Measurements from ENCODE around the gene GAL.

- TF ChIP-seq EZH2 (IDR thresholded peaks at IDR 0.05; ENCODE audit: borderline replicate concordance, low read length), result no peak
- no peak for TF ChIP-seq CTCF (IDR thresholded peaks at IDR 0.05; ENCODE audit: low read length)
Measured at GRCh38 chr11:68724293-68724692, 39.9 kb downstream of the GAL start.

Data from OCI-LY1 (cell line).